Right lobe of liver (tissue), 6 donors: ENCODE data around the gene MRPL2. TPM values are rescaled to one million over a fixed set of nuclear protein-coding genes. Genes with fewer than 3 reads are reported as not detected.

Experiments used
- ATAC-seq, 4 donors: fragments of 200-7000 bp; cut with Tn5 transposase; one replicate each; pipeline ENCODE4 v1.9.1; 2020; ENCODE audit warnings: mild to moderate bottlenecking in 4 of 4, moderate library complexity in 4 of 4
- DNase-seq, 3 donors: peaks; one replicate each; pipeline ENCODE4 v3.0.0-alpha.2; 2020
- H3K27ac ChIP-seq, 3 donors: fragments of 200-600 bp; one replicate each; pipeline ENCODE4 v1.8.0; 2022
- H3K27me3 ChIP-seq, 2 donors: fragments of 200-600 bp; one replicate each; pipeline ENCODE4 v1.8.0; 2022
- H3K36me3 ChIP-seq, 4 donors: fragments of 200-600 bp; sonication (generic) in 1 of 4; one replicate each; pipeline versions ENCODE4 v1.5.1 to v1.8.0; 2017 to 2022; ENCODE audit warnings: control low read depth in 1 of 4
- H3K4me1 ChIP-seq, 4 donors: fragments of 200-600 bp; sonication (generic) in 1 of 4; one replicate each; pipeline versions ENCODE4 v1.5.1 to v1.8.0; 2017 to 2022; ENCODE audit warnings: control low read depth in 1 of 4
- H3K4me3 ChIP-seq, 3 donors: fragments of 200-600 bp; one replicate each; pipeline ENCODE4 v1.8.0; 2022
- H3K9me3 ChIP-seq, 4 donors: fragments of 200-600 bp; sonication (generic) in 1 of 4; one replicate each; pipeline versions ENCODE4 v1.5.1 to v1.8.0; 2017 to 2022; ENCODE audit warnings: control low read depth in 1 of 4
- POLR2A ChIP-seq: fragments of 450-650 bp; IDR thresholded peaks from one replicate; pipeline ENCODE4 v1.6.1; 2017; ENCODE audit warnings: antibody characterized with exemption, mild to moderate bottlenecking
- WGBS: methylation state at CpG from one replicate; pipeline ENCODE4 v1.1.6; 2018; ENCODE audit warnings: low coverage, low lambda C conversion rate; ENCODE audit not compliant: insufficient coverage; ENCODE audit errors: missing lambda C conversion rate; 5-methylcytosine and 5-hydroxymethylcytosine counted together
- intact Hi-C, 2 donors: fragments of 100-400 bp; cut with DNase I; formaldehyde crosslinking; loops; one replicate each; pipeline versions ENCODE4 v1.11.2 to v1.14.1; 2022
- total RNA-seq, 6 experiments: library from RNA; depleted of rRNA in 2 of 6; stranded (reverse); fragments of >200 nt in 2 of 6; fragmentation: NEBNext Ultra II Directional in 3 of 6; extraction: Animal tissue kit (Norgen Biotek cat#: 25700) in 3 of 6; gene quantifications; one replicate each; pipeline versions ENCODE4 v1.1.0 to v1.2.4, GENCODE V29; 2016 to 2023
- TF ChIP-seq, protein P1 (sequence below), 4 donors: fragments of 200-600 bp in 3 of 4; fragments of 450-650 bp in 1 of 4; IDR thresholded peaks; one replicate each; pipeline versions ENCODE4 v1.5.1 to v1.8.0; 2016 to 2022; ENCODE audit warnings: antibody characterized with exemption in 4 of 4, mild to moderate bottlenecking in 2 of 4
- donor health status: DM: no; HTN: yes; CAD: no.
- donor health status: DM: no; HTN: no; CAD: no.
- donor health status: DM: no; HTN: no; CAD: no.
- donor health status: DM: no; HTN: yes; CAD: no.
- donor health status: DM: no; HTN: yes; CAD: no.

The MRPL2 gene
- total RNA-seq, 6 experiments from 2014 or later: 41.6 to 63.1 (median 60.4) TPM

GRCh38 chr6:43101497-43101896 lies 42.3 kb upstream of the MRPL2 start:
- 53% methylated on average over 2 of the region's 4 CpGs for WGBS
- no peaks in the 10 kb centered on the region for H3K36me3 ChIP-seq
- H3K27me3 ChIP-seq: no peaks in the 10 kb centered on the region
- H3K9me3 ChIP-seq: no peaks in the 10 kb centered on the region
- H3K27ac ChIP-seq: no peak overlapping the region
- DNase-seq: no peak
- no peaks in the 10 kb centered on the region for H3K4me1 ChIP-seq
- ATAC-seq: no peak
- no peak overlapping the region for H3K4me3 ChIP-seq
- TF ChIP-seq POLR2A: no peak
- TF ChIP-seq, protein P1, sequence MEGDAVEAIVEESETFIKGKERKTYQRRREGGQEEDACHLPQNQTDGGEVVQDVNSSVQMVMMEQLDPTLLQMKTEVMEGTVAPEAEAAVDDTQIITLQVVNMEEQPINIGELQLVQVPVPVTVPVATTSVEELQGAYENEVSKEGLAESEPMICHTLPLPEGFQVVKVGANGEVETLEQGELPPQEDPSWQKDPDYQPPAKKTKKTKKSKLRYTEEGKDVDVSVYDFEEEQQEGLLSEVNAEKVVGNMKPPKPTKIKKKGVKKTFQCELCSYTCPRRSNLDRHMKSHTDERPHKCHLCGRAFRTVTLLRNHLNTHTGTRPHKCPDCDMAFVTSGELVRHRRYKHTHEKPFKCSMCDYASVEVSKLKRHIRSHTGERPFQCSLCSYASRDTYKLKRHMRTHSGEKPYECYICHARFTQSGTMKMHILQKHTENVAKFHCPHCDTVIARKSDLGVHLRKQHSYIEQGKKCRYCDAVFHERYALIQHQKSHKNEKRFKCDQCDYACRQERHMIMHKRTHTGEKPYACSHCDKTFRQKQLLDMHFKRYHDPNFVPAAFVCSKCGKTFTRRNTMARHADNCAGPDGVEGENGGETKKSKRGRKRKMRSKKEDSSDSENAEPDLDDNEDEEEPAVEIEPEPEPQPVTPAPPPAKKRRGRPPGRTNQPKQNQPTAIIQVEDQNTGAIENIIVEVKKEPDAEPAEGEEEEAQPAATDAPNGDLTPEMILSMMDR (IDR thresholded peaks at IDR 0.05): no peak
- intact Hi-C loops: no loop called here

DNA sequence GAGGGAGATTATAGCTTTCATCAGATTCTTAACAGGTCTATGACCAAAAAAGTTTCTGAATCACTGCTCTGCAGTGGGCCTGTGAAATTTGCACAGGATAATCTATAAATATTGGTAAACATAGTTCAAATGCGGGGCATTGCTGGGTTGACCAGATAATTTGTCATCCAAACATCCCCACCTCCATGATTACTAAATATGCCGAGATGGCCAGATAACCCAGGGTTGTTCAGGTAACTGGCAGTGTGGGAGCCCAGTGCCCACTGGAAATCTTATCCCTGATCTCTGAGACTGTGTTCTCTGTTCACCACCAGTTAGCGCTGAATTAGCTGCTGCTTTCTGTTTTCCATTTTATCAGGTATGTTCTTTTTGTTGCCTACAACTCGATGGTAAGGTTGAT lies 38.3 kb upstream of the MRPL2 start:
- Histone ChIP-seq H3K27me3 (no peaks in the 10 kb centered on the region), H3K9me3 (no peaks in the 10 kb centered on the region), H3K36me3 (no peaks in the 10 kb centered on the region), H3K27ac (no peak overlapping the region), H3K4me1 (no peaks in the 10 kb centered on the region), H3K4me3 (no peak overlapping the region)
- TF ChIP-seq, protein P1 (IDR thresholded peaks at IDR 0.05): no peak
- TF ChIP-seq POLR2A: no peak
- intact Hi-C loops: no loop called here
- DNase-seq: no peak
- ATAC-seq: no peak
- 90% methylated on average over 3 of the region's 4 CpGs for WGBS

- WGBS: 64% methylated on average over 3 of the region's 5 CpGs
- Histone ChIP-seq H3K27ac (no peak overlapping the region), H3K9me3 (no peaks in the 10 kb centered on the region), H3K27me3 (no peaks in the 10 kb centered on the region), H3K4me1 (no peaks in the 10 kb centered on the region), H3K36me3 (no peaks in the 10 kb centered on the region), H3K4me3 (no peak overlapping the region)
- intact Hi-C loops: no loop called here
- DNase-seq (no peak), ATAC-seq (no peak)
- TF ChIP-seq POLR2A: no peak
- TF ChIP-seq, protein P1 (IDR thresholded peaks at IDR 0.05): no peak
Observed at GRCh38 chr6:43097098-43097489, 37.9 kb upstream of the MRPL2 start.

- Histone ChIP-seq H3K27me3 (no peaks in the 10 kb centered on the region), H3K9me3 (no peaks in the 10 kb centered on the region), H3K27ac (no peak overlapping the region), H3K4me3 (no peak overlapping the region), H3K4me1 (no peaks in the 10 kb centered on the region), H3K36me3 (no peaks in the 10 kb centered on the region)
- intact Hi-C loops: no loop called here
- DNase-seq (no peak), ATAC-seq (peak in 1 of 4 donors; percentile 24)
- TF ChIP-seq, protein P1 (IDR thresholded peaks at IDR 0.05): no peak
- no peak for TF ChIP-seq POLR2A
- 77% methylated on average over 3 of the region's 8 CpGs for WGBS
Observed at GRCh38 chr6:43096451-43097097, 37.3 kb upstream of the MRPL2 start.
